T-helper 1 cell treated with Interleukin-12 subunit alpha and Interleukin-12 subunit beta and Interleukin-4 antibody, amounts not matched to agents 30 ng/mL and 1 ng/mL, for 36 hours (primary cell): ENCODE data around the gene SLC47A2. TPM values are rescaled to one million over a fixed set of nuclear protein-coding genes. Genes with fewer than 3 reads are reported as not detected.
"Not testable (repeated sequence)": the region's sequence is repeated elsewhere in the genome, so short reads cannot be mapped to it uniquely, and the experiment has no call there.

Experiments
- intact Hi-C: fragments of 100-400 bp; cut with micrococcal nuclease; formaldehyde crosslinking; loops from one replicate; pipeline ENCODE4 v1.15.1; 2024
- total RNA-seq: library from RNA; stranded (reverse); gene quantifications from 2 replicates; pipeline ENCODE4 v1.2.3, GENCODE V29; 2022

SLC47A2 gene
- not detected in 2 replicates for total RNA-seq

GRCh38 chr17:19716108-19717030 lies at the start of gene SLC47A2:
Gene SLC47A2 (minus strand): TSS chr17:19716584. CDS start chr17:19716555, 29 bp downstream.
- intact Hi-C loops, result no loop called here

GRCh38 chr17:19766016-19766415 lies 49.6 kb upstream of the SLC47A2 start:
- intact Hi-C loops, result loop anchor here (1.0 kb wide), 3 partner anchors 118 to 404 kb away; partner anchors contain the start of genes ALDH3A2 and B9D1

- intact Hi-C loops, result not testable (repeated sequence)
Observed at GRCh38 chr17:19763991-19764390, 47.6 kb upstream of the SLC47A2 start.

- intact Hi-C loops, result no loop called here
Observed at GRCh38 chr17:19763416-19763815, 47.0 kb upstream of the SLC47A2 start.

- intact Hi-C loops, result loop anchor here (1.0 kb wide), 1 partner anchor 248 kb away; no protein-coding TSS in a partner anchor
Observed at GRCh38 chr17:19762515-19762961, 46.2 kb upstream of the SLC47A2 start.

GRCh38 chr17:19760746-19761145 lies 44.4 kb upstream of the SLC47A2 start:
- intact Hi-C loops, result no loop called here

GRCh38 chr17:19759568-19760549 lies 43.5 kb upstream of the SLC47A2 start:
- intact Hi-C loops, result no loop called here

GRCh38 chr17:19757536-19758180 lies 41.3 kb upstream of the SLC47A2 start:
- intact Hi-C loops, result no loop called here

GRCh38 chr17:19756546-19756945 lies 40.2 kb upstream of the SLC47A2 start:
- intact Hi-C loops, result no loop called here

- intact Hi-C loops, result no loop called here
Observed at GRCh38 chr17:19755821-19756510, 39.6 kb upstream of the SLC47A2 start.

GRCh38 chr17:19755392-19755791 lies 39.0 kb upstream of the SLC47A2 start:
- intact Hi-C loops, result no loop called here

GRCh38 chr17:19753661-19754463 lies 37.5 kb upstream of the SLC47A2 start:
- intact Hi-C loops, result no loop called here

- intact Hi-C loops, result no loop called here
Observed at GRCh38 chr17:19753051-19753509, 36.7 kb upstream of the SLC47A2 start.

GRCh38 chr17:19752216-19753050 lies 36.0 kb upstream of the SLC47A2 start:
- intact Hi-C loops, result no loop called here

- intact Hi-C loops, result no loop called here
Observed at GRCh38 chr17:19750835-19751234, 34.5 kb upstream of the SLC47A2 start.

- intact Hi-C loops, result no loop called here
Observed at GRCh38 chr17:19750020-19750572, 33.7 kb upstream of the SLC47A2 start.

GRCh38 chr17:19748807-19749193 lies 32.4 kb upstream of the SLC47A2 start:
- intact Hi-C loops, result no loop called here
